ENCODE results near the gene SLC16A4. TPM values are rescaled to one million over a fixed set of nuclear protein-coding genes. Genes with fewer than 3 reads are reported as not detected.
"Not testable (repeated sequence)": the region's sequence is repeated elsewhere in the genome, so short reads cannot be mapped to it uniquely, and the experiment has no call there.

The SLC16A4 gene
- total RNA-seq, 1 experiment from 2014 or later = 91.7 TPM

DNA sequence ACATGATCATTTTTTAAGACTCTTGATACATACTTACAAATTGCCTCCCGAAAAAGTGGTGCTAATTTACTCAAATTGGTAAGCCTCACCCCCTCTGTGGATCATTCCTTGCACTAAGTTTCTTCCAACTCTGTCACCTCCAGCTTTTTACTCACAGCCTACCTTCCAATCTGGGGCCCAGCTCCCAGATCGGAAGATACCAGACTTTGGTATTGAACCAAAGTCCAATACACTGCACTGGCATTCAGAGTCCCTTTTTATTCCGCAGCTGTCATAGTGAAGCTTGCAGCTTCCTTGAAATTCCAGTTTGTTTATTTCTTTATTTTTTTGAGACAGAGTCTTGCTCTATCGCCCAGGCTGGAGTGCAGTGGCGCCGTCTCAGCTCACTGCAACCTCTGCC is 18.5 kb upstream of the SLC16A4 start:
- no peak for DNase-seq (ENCODE audit: low spot score)

DNA sequence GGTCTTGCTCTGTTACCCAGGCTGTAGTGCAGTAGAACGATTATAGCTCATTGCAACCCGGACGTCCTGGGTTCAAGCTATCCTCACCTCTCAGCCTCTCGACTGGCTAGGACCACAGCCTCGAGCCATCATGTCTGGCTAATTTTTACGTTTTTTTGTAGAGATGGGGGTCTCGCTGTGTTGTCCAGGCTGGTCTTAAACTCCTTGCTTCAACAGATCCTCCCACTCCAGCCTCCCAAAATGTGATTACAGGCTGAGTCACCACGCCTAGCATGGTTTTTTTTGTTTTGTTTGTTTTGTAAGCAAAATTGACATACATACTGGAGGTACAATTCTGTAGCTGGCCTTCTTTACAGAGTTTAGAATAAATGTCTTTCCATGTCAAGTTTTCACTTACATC is 17.7 kb upstream of the SLC16A4 start:
- no peak for DNase-seq (ENCODE audit: low spot score)

- DNase-seq (ENCODE audit: low spot score) = peak; percentile 92
Observed at GRCh38 chr1:110407260-110408210, 16.7 kb upstream of the SLC16A4 start, which contains the start of gene LAMTOR5. Gene LAMTOR5 (minus strand): TSS chr1:110407694. CDS start chr1:110407620, 74 bp downstream.

GRCh38 chr1:110406407-110406806 is 15.6 kb upstream of the SLC16A4 start:
- DNase-seq (ENCODE audit: low spot score) = not testable (repeated sequence)

DNA sequence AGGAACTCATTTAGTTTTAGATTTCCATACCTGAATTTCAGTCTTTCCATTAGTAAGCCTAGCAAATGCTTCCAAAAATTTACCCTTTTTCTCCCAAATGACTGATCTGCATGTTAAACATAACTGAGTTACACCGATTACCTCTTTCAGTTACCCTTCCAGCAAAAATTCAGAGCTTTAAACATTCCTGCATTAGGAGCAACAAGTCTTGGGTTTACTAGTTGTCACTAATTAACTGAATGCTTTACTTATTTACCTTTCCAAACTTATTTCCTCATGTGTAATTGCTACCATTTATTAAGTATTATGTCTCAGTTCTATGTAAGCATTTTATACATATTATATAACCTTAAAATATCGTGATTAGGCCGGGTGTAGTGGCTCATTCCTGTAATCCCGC is 13.6 kb upstream of the SLC16A4 start:
- DNase-seq (ENCODE audit: low spot score) = no peak

DNA sequence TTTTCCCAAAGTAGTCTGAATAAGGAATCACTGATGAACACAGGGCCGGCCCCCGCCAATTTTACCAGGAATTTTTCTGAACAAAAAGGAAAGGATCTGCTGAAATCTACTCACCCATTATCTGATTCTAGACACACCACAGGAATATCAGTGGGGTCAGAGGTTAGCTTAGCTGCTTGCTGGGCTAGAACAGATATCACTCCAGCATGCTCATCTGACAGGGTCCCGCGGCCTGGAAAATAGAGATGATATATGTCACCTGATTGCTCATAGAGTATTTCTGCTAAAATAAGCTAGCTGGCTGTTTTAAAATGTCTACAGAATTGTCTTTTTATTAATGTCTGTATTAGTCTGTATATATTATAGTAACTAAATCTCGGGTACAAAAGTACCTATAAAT is 13.0 kb upstream of the SLC16A4 start:
- DNase-seq (ENCODE audit: low spot score) = no peak

DNA sequence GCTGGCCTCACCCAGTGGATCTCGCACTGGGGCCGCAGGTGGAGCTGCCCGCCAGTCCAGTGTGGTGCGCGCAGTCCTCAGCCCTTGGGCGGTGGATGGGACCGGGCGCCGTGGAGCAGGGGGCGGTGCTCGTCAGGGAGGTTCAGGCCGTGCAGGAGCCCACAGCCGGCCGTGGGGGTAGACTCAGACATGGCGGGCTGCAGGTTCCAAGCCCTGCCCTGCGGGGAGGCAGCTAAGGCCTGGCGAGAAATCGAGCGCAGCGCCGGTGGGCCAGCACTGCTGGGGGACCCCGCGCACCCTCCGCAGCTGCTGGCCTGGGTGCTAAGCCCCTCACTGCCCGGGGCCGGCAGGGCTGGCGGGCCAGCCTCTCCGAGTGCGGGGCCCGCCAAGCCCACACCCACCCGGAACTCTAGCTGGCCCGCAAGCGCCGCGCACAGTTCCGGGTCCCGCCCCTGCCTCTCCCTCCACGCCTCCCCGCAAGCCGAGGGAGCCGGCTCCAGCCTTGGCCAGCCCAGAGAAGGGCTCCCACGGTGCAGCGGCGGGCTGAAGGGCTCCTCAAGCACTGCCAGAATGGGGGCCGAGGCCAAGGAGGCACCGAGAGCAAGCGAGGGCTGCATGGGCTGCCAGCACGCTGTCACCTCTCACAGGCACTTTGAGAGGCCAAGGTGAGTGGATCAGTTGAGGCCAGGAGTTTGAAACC is 5.6 kb upstream of the SLC16A4 start:
- DNase-seq (ENCODE audit: low spot score) = not testable (repeated sequence)

GRCh38 chr1:110394493-110394820 is 3.6 kb upstream of the SLC16A4 start:
- DNase-seq (ENCODE audit: low spot score) = no peak

GRCh38 chr1:110393691-110394492 is 3.1 kb upstream of the SLC16A4 start:
- DNase-seq (ENCODE audit: low spot score) = peak; percentile 70

- no peak for DNase-seq (ENCODE audit: low spot score)
Observed at GRCh38 chr1:110393286-110393685, 2.5 kb upstream of the SLC16A4 start.

GRCh38 chr1:110390096-110390495 is 730 bp downstream of the SLC16A4 start:
- peak; percentile 81 for DNase-seq (ENCODE audit: low spot score)

DNA sequence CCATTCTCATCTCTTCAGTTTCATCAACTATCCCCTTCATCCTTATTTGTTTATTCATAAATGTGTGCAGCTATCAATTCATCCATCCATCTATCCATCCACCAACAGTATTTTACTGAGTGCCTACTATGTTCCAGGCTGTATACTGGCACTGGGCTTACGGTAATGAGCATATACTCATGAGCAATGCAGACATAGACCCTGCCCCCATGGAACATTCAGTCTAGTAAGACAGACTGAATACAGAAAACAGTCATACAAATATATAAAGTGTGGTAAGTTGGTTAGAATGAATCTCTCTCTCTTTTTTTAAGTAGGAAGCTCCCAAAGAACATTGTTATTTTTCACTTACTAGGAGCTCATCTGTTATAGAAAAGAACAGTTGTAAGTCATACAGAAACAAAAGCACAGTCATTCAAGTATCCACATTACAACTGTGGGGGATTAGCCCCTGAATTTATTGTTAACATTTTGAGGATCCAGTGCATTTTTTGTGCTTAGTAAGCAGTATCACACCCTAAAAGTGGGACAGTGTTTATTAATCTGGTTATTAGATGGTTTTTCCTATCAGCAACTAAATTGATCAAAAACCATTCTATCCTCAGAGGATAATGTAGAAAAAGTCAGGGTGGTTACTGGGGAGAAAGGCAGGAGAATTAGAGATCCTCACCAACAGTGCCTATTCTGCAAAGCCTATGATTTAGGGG is 3.6 kb downstream of the SLC16A4 start:
- no peak for DNase-seq (ENCODE audit: low spot score)

DNA sequence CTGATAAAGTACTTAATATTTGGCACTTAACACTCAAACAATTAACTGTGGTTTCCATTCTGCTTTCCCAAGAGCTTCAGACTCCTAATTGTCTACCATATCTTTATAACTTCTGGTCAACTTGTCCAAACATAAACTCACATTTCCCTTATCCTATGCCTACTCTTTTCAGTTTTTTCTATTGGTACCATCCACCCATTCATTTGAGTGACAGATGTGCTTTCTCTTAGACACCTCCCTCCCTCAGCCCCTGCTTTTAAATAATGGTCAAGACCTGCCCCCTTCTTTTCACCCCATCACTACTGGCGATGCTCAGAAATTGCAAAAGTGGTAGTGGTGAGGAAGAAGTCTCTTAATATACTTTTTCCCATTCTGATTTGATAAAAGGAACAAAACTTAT is 5.5 kb downstream of the SLC16A4 start:
- no peak for DNase-seq (ENCODE audit: low spot score)

GRCh38 chr1:110384581-110385321 is 6.1 kb downstream of the SLC16A4 start:
- DNase-seq (ENCODE audit: low spot score) = no peak

GRCh38 chr1:110383251-110383990 is 7.4 kb downstream of the SLC16A4 start:
- peak; percentile 62 for DNase-seq (ENCODE audit: low spot score)

GRCh38 chr1:110380672-110381283 is 10.0 kb downstream of the SLC16A4 start:
- no peak for DNase-seq (ENCODE audit: low spot score)

- DNase-seq (ENCODE audit: low spot score) = no peak
Observed at GRCh38 chr1:110375490-110375889, 15.3 kb downstream of the SLC16A4 start.

DNA sequence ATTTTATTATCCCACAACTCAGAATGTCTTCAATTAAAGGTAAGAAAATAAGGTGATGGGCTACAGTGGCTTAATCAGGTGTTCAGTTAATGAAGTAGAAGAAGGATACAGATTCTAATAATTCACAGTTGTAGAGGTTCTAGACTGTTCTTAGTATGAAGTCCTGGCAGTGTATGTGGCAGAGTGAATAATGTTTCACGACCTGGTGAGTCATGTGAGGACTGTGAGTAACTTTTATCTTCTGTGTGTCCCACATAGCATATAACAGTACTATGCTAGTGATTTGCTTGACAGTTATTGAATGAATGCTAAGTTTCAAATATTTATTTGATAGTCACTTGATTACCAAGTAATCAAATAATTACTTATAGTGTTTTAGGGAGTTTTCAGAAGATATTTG is 20.0 kb downstream of the SLC16A4 start:
- DNase-seq (ENCODE audit: low spot score) = no peak

GRCh38 chr1:110364221-110364620 is 26.6 kb downstream of the SLC16A4 start:
- no peak for DNase-seq (ENCODE audit: low spot score)

DNA sequence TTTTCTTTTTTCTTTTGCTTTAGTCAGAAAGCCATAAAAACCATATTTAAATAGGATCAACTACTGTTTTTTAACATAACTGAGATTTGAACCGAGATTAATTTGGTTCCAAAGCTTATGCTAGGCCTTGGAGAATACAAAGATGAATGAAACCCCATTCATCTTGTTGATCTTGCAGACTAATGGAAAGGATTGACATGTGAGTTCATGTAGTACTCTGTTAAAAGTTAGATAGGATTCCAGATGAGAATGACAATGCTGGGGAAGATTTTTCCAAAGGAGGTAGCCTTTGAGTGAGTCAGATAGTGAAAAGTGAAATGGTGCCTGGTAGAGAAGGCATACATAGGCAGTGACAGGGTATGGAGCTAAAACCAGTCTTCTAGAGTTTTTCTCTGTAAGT is 29.0 kb downstream of the SLC16A4 start:
- DNase-seq (ENCODE audit: low spot score) = no peak

Measured in H4 (cell line).